ENCODE data around the gene THAP7.

- no peak for TF ChIP-seq YY1 (IDR thresholded peaks at IDR 0.05; ENCODE audit: insufficient read depth, insufficient read length)
- no peak for TF ChIP-seq ZNF274 (IDR thresholded peaks at IDR 0.05; ENCODE audit: low read depth, low read length)
- TF ChIP-seq SUZ12 (IDR thresholded peaks at IDR 0.05; ENCODE audit: extremely low read depth, insufficient read depth, insufficient read length), result no peak
Observed at GRCh38 chr22:20953668-20954500, 48.0 kb downstream of the THAP7 start.
